GM20431 (cell line): ENCODE data around the gene PLA1A.
"Not testable (repeated sequence)": the region's sequence is repeated elsewhere in the genome, so short reads cannot be mapped to it uniquely, and the experiment has no call there.

ENCODE experiments used
- in situ Hi-C: fragments of 300-500 bp; cut with MseI, MboI; formaldehyde crosslinking; loops from one replicate; pipeline ENCODE4 v1.15.0; 2020; ENCODE audit warnings: low sequenced_read_pairs; ENCODE audit not compliant: unreplicated experiment

Gene PLA1A, protein sequence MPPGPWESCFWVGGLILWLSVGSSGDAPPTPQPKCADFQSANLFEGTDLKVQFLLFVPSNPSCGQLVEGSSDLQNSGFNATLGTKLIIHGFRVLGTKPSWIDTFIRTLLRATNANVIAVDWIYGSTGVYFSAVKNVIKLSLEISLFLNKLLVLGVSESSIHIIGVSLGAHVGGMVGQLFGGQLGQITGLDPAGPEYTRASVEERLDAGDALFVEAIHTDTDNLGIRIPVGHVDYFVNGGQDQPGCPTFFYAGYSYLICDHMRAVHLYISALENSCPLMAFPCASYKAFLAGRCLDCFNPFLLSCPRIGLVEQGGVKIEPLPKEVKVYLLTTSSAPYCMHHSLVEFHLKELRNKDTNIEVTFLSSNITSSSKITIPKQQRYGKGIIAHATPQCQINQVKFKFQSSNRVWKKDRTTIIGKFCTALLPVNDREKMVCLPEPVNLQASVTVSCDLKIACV

DNA sequence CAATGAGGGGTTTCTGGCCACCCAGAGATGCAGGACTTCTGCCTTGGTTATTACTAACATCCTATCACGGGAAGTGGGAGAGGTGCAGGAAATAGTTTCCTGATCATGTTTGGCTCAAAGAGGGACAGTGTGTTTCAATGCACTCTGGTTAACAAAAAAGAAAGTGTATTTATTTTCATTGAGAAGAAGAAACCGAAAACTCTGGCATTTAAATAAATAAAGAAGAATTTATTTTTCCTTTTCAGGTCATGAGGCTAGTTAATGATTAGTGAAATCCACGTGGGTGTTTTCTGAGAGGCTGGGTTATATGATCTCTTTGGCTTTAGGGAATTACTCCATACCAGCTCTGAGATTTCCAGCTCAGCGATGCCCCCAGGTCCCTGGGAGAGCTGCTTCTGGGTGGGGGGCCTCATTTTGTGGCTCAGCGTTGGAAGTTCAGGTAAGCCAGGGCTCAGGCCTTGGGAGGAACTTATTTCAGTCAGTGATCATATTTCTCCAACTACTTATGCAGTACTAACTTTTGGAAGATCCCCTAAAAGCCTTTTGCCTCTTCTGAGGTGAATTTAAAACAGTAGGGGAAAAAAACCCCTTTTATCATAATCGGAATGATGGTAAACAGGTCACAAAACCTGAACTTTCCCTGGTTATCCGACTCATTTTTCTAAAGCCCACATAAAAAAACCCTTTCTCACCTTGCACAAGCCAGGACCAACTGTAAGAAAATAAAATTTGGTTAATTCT lies at the start of gene PLA1A:
TSS of gene PLA1A (plus strand) at position 338 of the 741 bp plus-strand sequence. CDS start at position 367, 29 bp downstream.
- in situ Hi-C loops, result no loop called here

DNA sequence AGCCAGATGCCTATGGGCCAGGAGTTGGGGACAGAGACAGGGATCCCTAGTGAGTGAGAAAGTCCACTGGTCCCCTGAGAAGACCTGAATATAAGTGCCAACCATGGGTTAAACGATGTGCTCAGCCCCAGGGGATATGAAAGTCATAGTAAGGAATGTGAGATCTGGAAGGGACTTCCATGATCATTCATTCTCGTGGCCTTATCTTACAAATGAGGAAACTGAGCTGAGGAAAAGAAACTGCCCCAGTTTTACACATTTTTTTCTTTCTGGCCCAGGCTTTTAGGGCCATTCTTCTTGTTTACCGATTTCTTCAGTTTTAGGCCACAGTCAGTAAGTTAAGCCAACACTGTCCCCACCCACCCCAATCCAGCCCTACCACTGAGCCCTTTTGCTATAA lies 49.3 kb upstream of the PLA1A start:
- in situ Hi-C loops, result no loop called here

DNA sequence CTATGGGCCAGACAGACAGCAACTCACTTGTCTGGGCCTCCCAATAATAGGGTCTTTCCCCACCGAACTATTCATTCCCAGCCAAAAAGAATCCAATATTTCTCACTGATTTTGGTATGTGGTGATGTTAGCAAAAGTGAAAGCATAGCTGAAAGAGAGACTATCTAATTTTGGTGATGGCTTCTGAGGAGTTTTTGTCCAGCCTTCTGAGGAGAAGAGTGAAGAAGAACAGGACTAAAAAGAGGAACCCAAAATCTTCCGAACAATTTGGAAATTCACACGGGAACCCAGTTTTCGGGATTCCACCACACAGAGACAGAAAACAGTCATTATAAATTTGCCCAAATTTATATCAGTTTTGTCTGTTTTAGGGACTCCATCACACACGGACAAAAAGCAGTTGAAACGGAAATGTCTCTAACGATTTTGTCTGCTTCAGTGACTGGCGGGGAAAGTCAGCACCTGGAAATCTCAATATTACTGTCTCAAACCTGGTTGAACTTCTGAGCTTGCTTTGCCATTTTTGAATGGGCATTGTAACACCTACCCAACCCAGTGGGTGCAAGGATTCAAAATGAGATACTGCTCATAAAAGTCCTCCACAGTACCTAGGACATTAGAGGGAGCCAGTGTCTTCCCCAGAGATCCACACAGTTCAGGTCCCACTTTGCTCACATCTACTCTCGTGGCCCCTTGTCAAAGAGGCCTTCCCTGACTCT lies 47.3 kb upstream of the PLA1A start:
- in situ Hi-C loops, result no loop called here

DNA sequence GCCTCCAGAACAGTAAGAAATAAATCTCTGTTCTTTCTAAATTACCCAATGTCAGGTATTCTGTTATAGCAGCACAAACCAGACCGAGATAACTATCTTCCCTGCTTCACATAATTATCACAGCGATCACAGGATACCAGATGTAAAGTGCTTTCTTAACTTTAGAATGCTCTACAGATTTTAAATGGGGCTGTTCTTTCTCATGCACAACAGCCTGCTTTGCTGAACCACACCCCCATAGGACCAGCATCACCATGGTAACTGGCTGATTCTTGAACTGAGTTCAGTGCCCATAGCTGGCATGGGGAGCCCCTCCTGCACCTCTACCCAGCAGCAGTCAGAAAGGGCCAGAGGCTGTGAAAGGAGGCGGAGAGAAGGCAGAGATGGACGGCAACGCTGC lies 46.1 kb upstream of the PLA1A start:
- in situ Hi-C loops, result no loop called here

DNA sequence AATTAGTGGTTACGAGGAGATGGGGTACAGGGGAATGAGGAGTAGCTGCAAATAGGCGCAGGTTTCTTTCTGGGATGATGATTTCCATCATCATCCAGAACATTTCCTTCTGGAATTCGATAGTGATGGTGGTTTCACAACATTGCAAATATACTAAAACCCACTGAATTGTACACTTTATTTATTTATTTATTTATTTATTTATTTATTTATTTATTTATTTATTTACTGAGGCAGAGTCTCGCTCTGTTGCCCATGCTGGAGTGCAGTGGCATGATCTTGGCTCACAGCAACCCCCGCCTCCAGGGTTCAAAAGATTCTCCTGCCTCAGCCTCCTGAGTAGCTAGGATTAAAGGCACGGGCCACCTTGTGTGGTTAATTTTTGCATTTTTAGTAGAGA lies 44.8 kb upstream of the PLA1A start:
- in situ Hi-C loops, result not testable (repeated sequence)

DNA sequence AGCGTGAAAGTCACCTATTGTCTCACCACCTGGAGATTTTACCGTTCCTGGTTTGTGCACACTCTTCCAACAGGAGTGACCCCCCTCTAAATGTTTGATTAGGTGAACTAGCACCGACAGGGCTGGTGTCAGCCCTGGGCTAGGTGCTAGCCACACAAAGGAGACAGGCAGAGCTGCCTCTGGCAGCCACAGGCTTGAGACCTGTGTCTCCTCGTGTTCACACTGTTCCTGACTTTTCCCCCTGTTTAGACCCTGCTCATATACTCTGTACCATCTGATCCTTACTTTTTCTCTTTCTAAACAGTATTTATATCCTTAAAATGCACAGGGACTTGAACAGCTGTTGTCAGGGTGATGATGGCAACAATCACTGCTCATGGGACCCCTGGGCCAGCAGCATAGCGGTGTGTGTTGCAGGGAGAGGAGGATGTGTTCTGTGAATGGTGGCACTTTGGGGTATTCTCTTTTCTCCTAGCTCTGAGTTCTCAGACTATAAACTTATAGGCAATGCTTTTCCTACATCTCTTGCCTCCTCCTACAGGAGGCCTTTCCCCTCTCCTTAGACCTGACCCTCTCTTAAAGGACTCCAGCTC lies 43.8 kb upstream of the PLA1A start:
- in situ Hi-C loops, result no loop called here

DNA sequence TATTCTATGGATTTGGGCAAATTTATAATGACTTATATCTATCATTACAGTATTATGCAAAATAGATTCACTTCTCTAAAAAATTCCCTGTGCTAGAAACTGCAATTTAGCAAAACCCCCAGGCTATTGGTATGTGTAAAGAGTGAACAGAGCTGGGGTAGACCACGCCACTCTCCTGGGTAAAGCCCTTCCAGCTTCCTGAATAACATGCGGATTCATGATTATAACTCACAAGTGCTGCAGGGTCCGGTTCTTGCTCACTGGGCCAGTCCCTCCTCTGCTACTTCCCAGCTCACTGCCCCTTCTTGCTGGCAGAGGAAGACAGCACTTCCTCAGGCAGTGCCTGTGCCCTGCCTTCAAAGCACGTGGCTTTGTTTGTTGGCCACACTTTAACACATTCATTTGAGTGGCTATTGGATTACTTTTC lies 42.4 kb upstream of the PLA1A start:
- in situ Hi-C loops, result no loop called here

DNA sequence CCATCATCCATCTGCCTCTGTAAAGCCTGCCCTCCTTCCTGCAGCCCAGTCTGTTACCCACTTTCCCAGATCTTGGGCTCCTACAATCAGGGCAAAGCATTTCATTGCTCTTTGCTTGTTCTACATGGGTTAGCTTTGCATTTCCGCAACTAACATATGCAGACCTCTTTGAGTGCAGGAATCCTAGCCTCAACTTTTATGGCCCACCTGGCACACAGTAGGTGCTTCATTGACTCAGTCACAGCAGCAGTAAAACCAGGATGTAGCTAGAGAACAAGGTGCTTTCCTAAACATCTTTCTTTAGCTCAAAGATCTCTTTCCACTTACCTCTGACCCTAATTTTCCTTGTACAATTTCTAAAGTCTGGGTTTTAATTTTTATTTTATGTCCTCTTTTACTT lies 41.8 kb upstream of the PLA1A start:
- in situ Hi-C loops, result no loop called here

DNA sequence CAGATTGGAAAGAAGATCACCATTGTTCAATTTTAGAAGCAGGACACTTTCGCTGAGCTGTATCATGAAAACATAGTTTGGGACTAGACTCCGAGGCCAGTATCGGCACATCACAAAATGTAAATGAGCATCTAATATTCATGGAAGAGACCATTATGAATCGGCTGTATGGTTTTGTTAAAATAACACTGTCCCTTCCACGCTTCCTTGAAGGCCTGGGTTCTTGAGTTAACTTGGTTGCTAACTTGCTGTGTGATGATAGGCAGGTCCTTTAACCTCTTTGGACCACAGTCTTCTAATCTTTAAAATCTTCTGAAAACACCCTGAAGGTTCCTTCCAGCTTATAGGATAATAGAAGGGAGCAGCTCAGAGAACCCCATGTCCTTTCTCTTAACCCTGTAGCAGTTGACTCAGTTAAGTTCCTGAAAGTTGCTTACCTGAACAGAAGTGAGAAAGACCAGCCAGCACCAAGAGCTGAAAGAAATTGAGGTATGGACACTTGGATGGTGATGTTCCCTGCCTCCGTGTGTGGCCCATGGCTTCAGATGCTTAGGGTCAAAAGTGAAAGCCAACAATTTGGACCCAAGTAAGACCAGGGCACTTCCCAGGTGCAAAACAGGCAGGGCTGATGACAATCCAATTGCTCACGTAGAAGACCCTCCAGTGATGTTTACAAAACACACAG lies 40.4 kb upstream of the PLA1A start:
- in situ Hi-C loops, result no loop called here

DNA sequence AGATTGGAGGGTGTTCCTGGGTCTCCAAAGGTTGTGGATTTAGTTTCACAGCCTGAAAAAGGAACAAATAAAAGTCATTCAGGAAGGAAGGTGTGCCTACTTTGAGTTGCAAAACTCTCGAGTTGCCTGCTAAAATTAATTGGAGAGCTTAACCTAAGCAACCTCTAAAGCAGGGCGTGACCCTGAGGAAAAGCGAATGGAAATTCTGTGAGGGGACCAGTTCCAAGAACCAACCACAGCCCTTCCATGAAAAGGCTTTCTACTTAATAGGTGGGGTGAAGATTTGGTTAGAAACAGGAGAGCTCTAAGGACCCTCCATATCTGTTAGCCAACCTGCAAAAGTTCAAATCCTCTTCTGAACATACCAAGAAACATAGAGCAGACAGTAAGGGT lies 39.8 kb upstream of the PLA1A start:
- in situ Hi-C loops, result no loop called here

DNA sequence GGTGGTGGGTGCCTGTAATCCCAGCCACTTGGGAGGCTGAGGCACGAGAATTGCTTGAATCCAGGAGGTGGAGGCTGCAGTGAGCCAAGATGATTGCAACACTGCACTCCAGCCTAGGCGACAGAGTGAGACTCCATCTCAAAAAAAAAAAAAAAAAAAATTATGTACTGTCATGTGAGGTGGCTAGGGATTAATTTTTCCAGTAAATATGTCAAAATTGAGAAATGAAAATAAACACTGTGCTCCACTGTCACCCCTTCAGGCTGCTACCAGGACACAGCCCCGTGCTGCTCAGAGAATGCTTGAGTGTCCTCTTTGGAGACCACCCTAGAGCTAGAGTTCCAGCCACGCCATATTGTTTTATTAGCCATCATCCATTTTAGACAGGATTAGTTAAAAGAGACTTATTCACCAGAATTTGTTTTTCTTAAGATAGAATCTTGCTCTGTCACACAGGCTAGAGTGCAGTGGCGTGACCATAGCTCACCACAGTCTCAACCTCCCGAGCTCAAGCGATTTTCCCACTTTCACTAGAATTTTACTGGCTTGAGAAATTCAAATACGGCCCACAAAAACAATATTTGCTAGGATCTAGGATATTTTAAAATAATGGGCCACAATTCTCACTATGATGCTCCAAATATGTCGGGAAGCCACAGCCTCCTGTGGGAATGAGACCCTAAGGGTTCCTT lies 38.9 kb upstream of the PLA1A start:
- in situ Hi-C loops, result no loop called here

DNA sequence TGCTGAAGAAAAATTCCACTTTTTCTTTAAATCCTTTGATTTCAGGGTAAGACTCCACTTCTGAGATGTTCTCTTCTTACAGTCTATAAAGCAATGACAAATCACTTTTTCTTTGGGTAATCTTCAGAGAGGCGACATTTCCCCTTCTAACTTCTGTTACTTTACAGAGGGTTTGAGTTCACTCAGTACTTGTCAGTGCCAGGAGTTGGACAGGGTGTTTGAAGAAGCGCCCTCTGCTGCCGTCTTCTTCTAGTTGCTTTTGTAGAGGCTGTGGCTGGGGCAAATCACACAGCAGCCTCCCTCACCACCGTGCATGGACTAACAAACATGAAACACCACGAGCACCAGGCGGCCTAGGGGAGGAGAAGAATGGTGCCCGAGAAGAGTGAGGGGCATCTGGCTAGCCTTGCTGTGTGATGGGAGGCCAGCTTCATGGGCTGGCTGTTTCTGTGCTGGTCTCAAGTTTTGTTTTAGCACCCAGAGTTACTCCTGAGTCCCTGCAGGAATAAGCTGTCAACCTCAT lies 38.2 kb upstream of the PLA1A start, which contains the start of gene CD80:
TSS of gene CD80 (minus strand) at position 174 of the 523 bp plus-strand sequence. CDS start 1,886 bp downstream, outside the sequence.
- in situ Hi-C loops, result no loop called here

DNA sequence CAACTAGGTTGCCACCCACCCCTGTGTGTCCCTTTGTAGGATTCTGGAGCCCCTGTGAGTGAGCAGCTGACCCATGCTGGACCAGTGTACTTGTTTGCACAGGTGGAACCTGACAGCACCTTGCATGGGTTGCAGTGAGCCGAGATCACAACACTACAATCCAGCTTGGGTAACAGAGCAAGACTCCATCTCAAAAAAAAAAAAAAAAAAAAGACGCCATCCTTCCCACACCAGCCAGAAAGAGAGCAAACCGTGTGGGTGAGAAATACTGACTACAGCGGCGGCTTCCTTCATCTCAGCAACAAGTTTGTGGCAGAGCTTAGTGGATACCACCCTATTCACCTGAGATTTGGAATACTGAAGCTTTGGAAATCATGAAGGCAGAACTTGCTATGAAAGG lies 37.5 kb upstream of the PLA1A start:
- in situ Hi-C loops, result no loop called here

DNA sequence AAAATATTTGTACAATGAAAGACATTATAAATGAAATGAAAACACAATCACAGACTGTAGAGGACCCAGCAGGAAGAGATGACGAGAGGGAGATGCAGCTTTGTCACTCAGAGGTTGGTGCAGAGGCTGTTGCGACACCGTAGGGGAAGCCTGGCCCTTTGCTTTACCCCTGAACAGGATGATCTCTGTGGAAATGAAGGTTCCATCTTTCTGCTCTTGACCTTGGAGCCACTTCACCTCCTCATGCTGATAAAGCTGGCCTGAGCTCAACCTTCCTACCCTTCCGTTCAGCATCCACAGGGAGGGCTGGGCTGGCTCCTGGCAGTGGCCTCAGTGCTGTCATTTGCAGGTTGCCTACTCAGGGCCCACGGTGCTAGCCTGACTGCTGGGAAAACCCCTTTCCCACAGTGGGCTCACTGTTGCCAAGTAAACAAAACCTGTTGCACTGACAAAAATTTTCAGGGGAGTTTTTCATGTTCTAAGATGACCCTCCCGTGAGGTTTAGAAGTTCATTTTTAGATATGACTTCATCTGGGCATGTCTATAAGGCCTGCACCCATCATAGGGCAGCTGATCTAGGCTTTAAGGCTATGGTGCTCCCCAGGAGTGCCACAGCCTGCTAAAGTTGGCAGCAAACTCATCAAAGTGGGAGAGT lies 35.3 kb upstream of the PLA1A start:
- in situ Hi-C loops, result no loop called here

DNA sequence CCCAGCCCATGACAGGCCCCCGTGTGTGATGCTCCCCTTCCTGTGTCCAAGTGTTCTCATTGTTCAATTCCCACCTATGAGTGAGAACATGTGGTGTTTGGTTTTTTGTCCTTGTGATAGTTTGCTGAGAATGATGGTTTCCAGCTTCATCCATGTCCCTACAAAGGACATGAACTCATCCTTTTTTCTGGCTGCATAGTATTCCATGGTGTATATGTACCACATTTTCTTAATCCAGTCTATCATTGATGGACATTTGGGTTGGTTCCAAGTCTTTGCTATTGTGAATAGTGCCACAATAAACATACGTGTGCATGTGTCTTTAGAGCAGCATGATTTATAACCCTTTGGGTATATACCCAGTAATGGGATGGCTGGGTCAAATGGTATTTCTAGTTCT lies 34.4 kb upstream of the PLA1A start:
- in situ Hi-C loops, result not testable (repeated sequence)

DNA sequence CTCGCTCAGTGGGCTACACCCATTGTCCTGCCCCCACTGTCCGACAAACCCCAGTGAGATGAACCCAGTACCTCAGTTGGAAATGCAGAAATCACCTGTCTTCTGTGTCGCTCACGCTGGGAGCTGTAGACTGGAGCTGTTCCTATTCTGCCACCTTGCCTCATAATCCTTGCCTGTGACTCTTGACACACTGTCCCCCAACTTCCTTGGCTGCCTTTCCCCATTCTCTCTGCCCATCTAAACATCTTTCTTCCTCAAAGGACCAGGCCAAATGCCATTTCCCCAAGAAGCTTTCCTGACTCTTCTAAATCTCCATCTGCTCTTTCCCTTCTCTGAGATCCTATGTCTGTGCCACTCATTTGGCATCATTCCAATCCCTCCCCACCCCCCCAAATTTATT lies 28.5 kb upstream of the PLA1A start:
- in situ Hi-C loops, result no loop called here

DNA sequence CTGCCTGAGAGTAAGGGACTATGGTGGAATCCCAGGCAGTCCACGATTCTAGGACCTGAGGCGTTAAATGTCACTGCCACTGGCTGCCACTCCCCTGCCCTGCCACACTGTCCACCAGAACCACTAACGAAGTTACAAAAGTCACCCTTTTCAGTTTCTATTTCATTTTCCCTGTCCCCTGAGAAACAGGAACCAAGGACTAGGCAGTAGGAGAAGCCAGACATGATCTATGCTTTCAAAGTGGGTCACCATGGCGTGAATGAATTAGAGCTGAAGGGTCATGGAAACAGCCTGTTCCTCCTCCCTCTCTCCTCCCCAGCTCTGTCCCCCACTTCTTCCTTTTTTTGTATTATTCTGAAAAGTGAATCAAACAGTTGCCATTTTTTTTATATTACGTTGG lies 27.5 kb upstream of the PLA1A start:
- in situ Hi-C loops, result no loop called here

DNA sequence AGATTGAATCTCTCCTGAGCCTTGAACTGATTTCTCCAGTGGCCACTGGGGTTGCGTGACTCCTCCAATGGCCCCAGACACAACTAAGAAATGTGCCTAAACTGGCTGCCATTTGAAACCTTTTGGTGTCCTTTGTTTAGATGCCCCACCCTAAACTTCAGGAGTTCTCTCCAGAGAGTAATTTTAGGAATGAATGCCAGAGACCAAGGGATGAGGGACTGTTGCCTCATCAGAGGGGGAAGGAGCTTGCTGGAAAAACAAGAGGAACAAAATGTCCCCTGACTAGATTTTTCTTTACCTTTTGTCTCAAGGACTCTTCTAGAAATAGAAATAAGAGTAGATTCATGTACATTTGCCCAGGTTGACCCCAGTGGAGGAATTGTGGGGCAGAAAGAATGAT lies 26.5 kb upstream of the PLA1A start:
- in situ Hi-C loops, result no loop called here
